NCI-H128 (cell line): Measurements from ENCODE around the gene SCAI.
"Not testable (repeated sequence)": the region's sequence is repeated elsewhere in the genome, so short reads cannot be mapped to it uniquely, and the experiment has no call there.

Source experiments
- DNase-seq: peaks from one replicate; lab custom pipeline; 2025; ENCODE audit not compliant: unreplicated experiment; lab: John Stamatoyannopoulos, UW

The SCAI gene

GRCh38 chr9:125143377-125144090 lies at the start of gene SCAI:
SCAI (minus strand) TSS chr9:125143528; CDS start chr9:125143437, 91 bp downstream.
- DNase-seq, result peak; percentile 99

GRCh38 chr9:125190361-125190801 lies 47.1 kb upstream of the SCAI start:
- no peak for DNase-seq

- peak; percentile 89 for DNase-seq
Observed at GRCh38 chr9:125189361-125190289, 46.3 kb upstream of the SCAI start, which contains the start of gene PPP6C. PPP6C (minus strand) TSS chr9:125189803; CDS start chr9:125189718, 85 bp downstream.

- no peak for DNase-seq
Observed at GRCh38 chr9:125189011-125189360, 45.7 kb upstream of the SCAI start.

- no peak for DNase-seq
Observed at GRCh38 chr9:125183561-125183960, 40.2 kb upstream of the SCAI start.

- DNase-seq, result no peak
Observed at GRCh38 chr9:125183054-125183453, 39.7 kb upstream of the SCAI start.

- DNase-seq, result not testable (repeated sequence)
Observed at GRCh38 chr9:125181756-125182155, 38.4 kb upstream of the SCAI start.

- DNase-seq, result no peak
Observed at GRCh38 chr9:125180876-125181275, 37.5 kb upstream of the SCAI start.

- DNase-seq, result not testable (repeated sequence)
Observed at GRCh38 chr9:125179776-125180175, 36.4 kb upstream of the SCAI start.

- DNase-seq, result no peak
Observed at GRCh38 chr9:125177888-125178287, 34.6 kb upstream of the SCAI start.

GRCh38 chr9:125176636-125177035 lies 33.3 kb upstream of the SCAI start:
- no peak for DNase-seq

GRCh38 chr9:125172031-125172755 lies 28.9 kb upstream of the SCAI start:
- DNase-seq, result no peak

GRCh38 chr9:125169895-125170294 lies 26.6 kb upstream of the SCAI start:
- DNase-seq, result no peak

- DNase-seq, result no peak
Observed at GRCh38 chr9:125166762-125167161, 23.4 kb upstream of the SCAI start.

GRCh38 chr9:125162891-125163290 lies 19.6 kb upstream of the SCAI start:
- not testable (repeated sequence) for DNase-seq

- no peak for DNase-seq
Observed at GRCh38 chr9:125161284-125161918, 18.1 kb upstream of the SCAI start.

- DNase-seq, result no peak
Observed at GRCh38 chr9:125160750-125161149, 17.4 kb upstream of the SCAI start.

GRCh38 chr9:125156551-125156950 lies 13.2 kb upstream of the SCAI start:
- DNase-seq, result no peak

- DNase-seq, result no peak
Observed at GRCh38 chr9:125153712-125154367, 10.5 kb upstream of the SCAI start.

- DNase-seq, result no peak
Observed at GRCh38 chr9:125151730-125152129, 8.4 kb upstream of the SCAI start.
